Thymus (tissue), 11 donors: Measurements from ENCODE around the gene LRRC75A. TPM values are rescaled to one million over a fixed set of nuclear protein-coding genes. Genes with fewer than 3 reads are reported as not detected.

Source experiments
- DNase-seq, 9 donors: peaks; one replicate each; pipeline ENCODE4 v3.0.0-alpha.2; 2013; ENCODE audit warnings: low spot score in 9 of 9, low read depth in 6 of 9, missing footprints in 1 of 9
- H3K27ac ChIP-seq, 2 donors: one replicate each; pipeline ENCODE4 v1.5.1; 2013; ENCODE audit warnings: control low read depth in 1 of 2, low read depth in 1 of 2, low read length in 1 of 2, mild to moderate bottlenecking in 1 of 2, moderate library complexity in 1 of 2
- H3K27me3 ChIP-seq, 2 donors: one replicate each; pipeline ENCODE4 v1.5.1; 2013; ENCODE audit warnings: low read length in 1 of 2; ENCODE audit not compliant: control insufficient read depth in 2 of 2, insufficient read depth in 1 of 2
- H3K36me3 ChIP-seq, 2 donors: one replicate each; pipeline ENCODE4 v1.5.1; 2013; ENCODE audit warnings: low read length in 1 of 2, mild to moderate bottlenecking in 1 of 2, moderate library complexity in 1 of 2; ENCODE audit not compliant: control insufficient read depth in 2 of 2, insufficient read depth in 2 of 2
- H3K4me1 ChIP-seq, 2 donors: one replicate each; pipeline ENCODE4 v1.5.1; 2013; ENCODE audit warnings: low read length in 2 of 2; ENCODE audit not compliant: control insufficient read depth in 2 of 2, insufficient read depth in 2 of 2
- H3K4me3 ChIP-seq, 2 donors: one replicate each; pipeline ENCODE4 v1.5.1; 2013; ENCODE audit warnings: low read length in 2 of 2, control low read depth in 1 of 2, mild to moderate bottlenecking in 1 of 2
- H3K9me3 ChIP-seq, 2 donors: one replicate each; pipeline ENCODE4 v1.5.1; 2013; ENCODE audit warnings: low read length in 1 of 2, mild to moderate bottlenecking in 1 of 2; ENCODE audit not compliant: control insufficient read depth in 2 of 2, insufficient read depth in 1 of 2
- WGBS: extraction: QIAGEN DNeasy Blood & Tissue Kit; methylation state at CpG from one replicate; pipeline ENCODE4 v1.1.7; 2013; 5-methylcytosine and 5-hydroxymethylcytosine counted together
- polyA plus RNA-seq: library from polyadenylated mRNA; stranded (reverse); fragments of 200-250 nt; gene quantifications from one replicate; pipeline ENCODE4 v1.2.3, GENCODE V29; 2013
- total RNA-seq: library from RNA; stranded (reverse); fragments of 120-200 nt; gene quantifications from one replicate; pipeline ENCODE4 v1.2.4, GENCODE V29; 2013
- donor health status: healthy.

The LRRC75A gene
- total and polyA plus RNA-seq, 2 donors: 1.6 to 2.1 TPM

GRCh38 chr17:16478649-16479048, 13.3 kb downstream of the LRRC75A start:
- Histone ChIP-seq H3K9me3 (no peaks in the 10 kb centered on the region), H3K4me3 (no peak overlapping the region), H3K27ac (no peak overlapping the region), H3K36me3 (no peaks in the 10 kb centered on the region), H3K27me3 (no peaks in the 10 kb centered on the region), H3K4me1 (no peaks in the 10 kb centered on the region)
- WGBS: 97% methylated on average over 6 of the region's 6 CpGs
- DNase-seq: no peak

GRCh38 chr17:16477666-16478065, 14.3 kb downstream of the LRRC75A start:
- WGBS: 94% methylated on average over 8 of the region's 8 CpGs
- Histone ChIP-seq H3K27me3 (no peaks in the 10 kb centered on the region), H3K36me3 (no peaks in the 10 kb centered on the region), H3K4me1 (no peaks in the 10 kb centered on the region), H3K27ac (no peak overlapping the region), H3K9me3 (no peaks in the 10 kb centered on the region), H3K4me3 (no peak overlapping the region)
- no peak for DNase-seq

GRCh38 chr17:16477255-16477654, 14.7 kb downstream of the LRRC75A start:
- Histone ChIP-seq H3K4me3 (no peak overlapping the region), H3K36me3 (no peaks in the 10 kb centered on the region), H3K4me1 (no peaks in the 10 kb centered on the region), H3K27me3 (no peaks in the 10 kb centered on the region), H3K9me3 (no peaks in the 10 kb centered on the region), H3K27ac (no peak overlapping the region)
- DNase-seq: no peak
- 91% methylated on average over 5 of the region's 5 CpGs for WGBS

- H3K4me1 ChIP-seq: no peaks in the 10 kb centered on the region
- no peaks in the 10 kb centered on the region for H3K36me3 ChIP-seq
- 97% methylated on average over 4 of the region's 4 CpGs for WGBS
- H3K27me3 ChIP-seq: no peaks in the 10 kb centered on the region
- H3K9me3 ChIP-seq: no peaks in the 10 kb centered on the region
- no peak overlapping the region for H3K27ac ChIP-seq
- no peak overlapping the region for H3K4me3 ChIP-seq
- DNase-seq: no peak
These were observed 16.8 kb downstream of the LRRC75A start for GRCh38 chr17:16475179-16475704.

GRCh38 chr17:16474012-16474725, 17.8 kb downstream of the LRRC75A start:
- Histone ChIP-seq H3K9me3 (no peaks in the 10 kb centered on the region), H3K36me3 (peaks cover 0 to 2% of the 10 kb centered on the region in 2 donors), H3K27me3 (no peaks in the 10 kb centered on the region), H3K4me3 (no peak overlapping the region), H3K4me1 (no peaks in the 10 kb centered on the region), H3K27ac (no peak overlapping the region)
- no peak for DNase-seq
- WGBS: 89% methylated on average over 13 of the region's 13 CpGs

- 91% methylated on average over 20 of the region's 20 CpGs for WGBS
- Histone ChIP-seq H3K27me3 (no peaks in the 10 kb centered on the region), H3K27ac (no peak overlapping the region), H3K9me3 (no peaks in the 10 kb centered on the region), H3K4me1 (no peaks in the 10 kb centered on the region), H3K4me3 (no peak overlapping the region), H3K36me3 (peaks cover 0 to 2% of the 10 kb centered on the region in 2 donors)
- no peak for DNase-seq
These were observed 18.7 kb downstream of the LRRC75A start for GRCh38 chr17:16473044-16474011.

- no peak for DNase-seq
- 95% methylated on average over 6 of the region's 6 CpGs for WGBS
These were observed 19.5 kb downstream of the LRRC75A start for GRCh38 chr17:16472539-16472938.

GRCh38 chr17:16471295-16471694, 20.7 kb downstream of the LRRC75A start:
- Histone ChIP-seq H3K36me3 (peaks cover 0 to 2% of the 10 kb centered on the region in 2 donors), H3K4me3 (no peak overlapping the region), H3K4me1 (no peaks in the 10 kb centered on the region), H3K27me3 (no peaks in the 10 kb centered on the region), H3K9me3 (no peaks in the 10 kb centered on the region), H3K27ac (no peak overlapping the region)
- no peak for DNase-seq
- WGBS: 96% methylated on average over 5 of the region's 5 CpGs

More at GRCh38 chr17:16472539-16472938, 19.5 kb downstream of the LRRC75A start:
- H3K27ac ChIP-seq: no peak overlapping the region
- H3K4me3 ChIP-seq: no peak overlapping the region
- H3K9me3 ChIP-seq: no peaks in the 10 kb centered on the region
- peaks cover 0 to 2% of the 10 kb centered on the region in 2 donors for H3K36me3 ChIP-seq
- H3K4me1 ChIP-seq: no peaks in the 10 kb centered on the region
- H3K27me3 ChIP-seq: no peaks in the 10 kb centered on the region

GRCh38 chr17:16470265-16470664, 21.7 kb downstream of the LRRC75A start:
- H3K27me3 ChIP-seq: no peaks in the 10 kb centered on the region
- no peaks in the 10 kb centered on the region for H3K4me1 ChIP-seq
- WGBS: 84% methylated on average over 11 of the region's 11 CpGs

More at GRCh38 chr17:16470265-16470664, 21.7 kb downstream of the LRRC75A start:
- Histone ChIP-seq H3K4me3 (no peak overlapping the region), H3K36me3 (peaks cover 0 to 2% of the 10 kb centered on the region in 2 donors), H3K9me3 (no peaks in the 10 kb centered on the region), H3K27ac (no peak overlapping the region)
- no peak for DNase-seq
